Measurements from ENCODE around the gene FLNB.

FLNB gene

DNA sequence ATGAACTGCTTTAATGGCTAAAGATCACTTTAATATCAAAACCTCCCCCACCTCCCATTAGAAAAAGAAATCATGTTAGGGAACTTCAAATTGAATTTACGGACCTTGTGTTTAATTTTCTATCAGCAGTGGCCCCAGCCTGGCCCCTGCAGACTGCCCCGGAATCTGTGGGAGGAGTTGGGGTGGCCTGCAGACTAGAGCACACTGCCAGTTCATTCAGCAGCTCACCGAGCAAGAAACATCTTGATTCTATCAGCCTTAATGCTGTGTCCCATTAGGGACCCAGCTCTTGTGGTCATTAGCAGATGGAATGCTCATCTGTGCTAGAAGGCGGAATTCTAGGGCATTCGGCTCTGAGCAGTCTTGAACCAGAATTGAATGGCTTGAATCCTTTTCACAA, 54.2 kb downstream of the FLNB start:
- no peak overlapping the region for H3K4me3 ChIP-seq (replicated peaks; ENCODE audit: low read depth, low read length)
- DNase-seq (ENCODE audit: extremely low read depth, low read depth), result no peak
- TF ChIP-seq, protein P1, sequence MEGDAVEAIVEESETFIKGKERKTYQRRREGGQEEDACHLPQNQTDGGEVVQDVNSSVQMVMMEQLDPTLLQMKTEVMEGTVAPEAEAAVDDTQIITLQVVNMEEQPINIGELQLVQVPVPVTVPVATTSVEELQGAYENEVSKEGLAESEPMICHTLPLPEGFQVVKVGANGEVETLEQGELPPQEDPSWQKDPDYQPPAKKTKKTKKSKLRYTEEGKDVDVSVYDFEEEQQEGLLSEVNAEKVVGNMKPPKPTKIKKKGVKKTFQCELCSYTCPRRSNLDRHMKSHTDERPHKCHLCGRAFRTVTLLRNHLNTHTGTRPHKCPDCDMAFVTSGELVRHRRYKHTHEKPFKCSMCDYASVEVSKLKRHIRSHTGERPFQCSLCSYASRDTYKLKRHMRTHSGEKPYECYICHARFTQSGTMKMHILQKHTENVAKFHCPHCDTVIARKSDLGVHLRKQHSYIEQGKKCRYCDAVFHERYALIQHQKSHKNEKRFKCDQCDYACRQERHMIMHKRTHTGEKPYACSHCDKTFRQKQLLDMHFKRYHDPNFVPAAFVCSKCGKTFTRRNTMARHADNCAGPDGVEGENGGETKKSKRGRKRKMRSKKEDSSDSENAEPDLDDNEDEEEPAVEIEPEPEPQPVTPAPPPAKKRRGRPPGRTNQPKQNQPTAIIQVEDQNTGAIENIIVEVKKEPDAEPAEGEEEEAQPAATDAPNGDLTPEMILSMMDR (IDR thresholded peaks at IDR 0.05; ENCODE audit: low read depth, low read length, missing control alignments), result no peak

DNA sequence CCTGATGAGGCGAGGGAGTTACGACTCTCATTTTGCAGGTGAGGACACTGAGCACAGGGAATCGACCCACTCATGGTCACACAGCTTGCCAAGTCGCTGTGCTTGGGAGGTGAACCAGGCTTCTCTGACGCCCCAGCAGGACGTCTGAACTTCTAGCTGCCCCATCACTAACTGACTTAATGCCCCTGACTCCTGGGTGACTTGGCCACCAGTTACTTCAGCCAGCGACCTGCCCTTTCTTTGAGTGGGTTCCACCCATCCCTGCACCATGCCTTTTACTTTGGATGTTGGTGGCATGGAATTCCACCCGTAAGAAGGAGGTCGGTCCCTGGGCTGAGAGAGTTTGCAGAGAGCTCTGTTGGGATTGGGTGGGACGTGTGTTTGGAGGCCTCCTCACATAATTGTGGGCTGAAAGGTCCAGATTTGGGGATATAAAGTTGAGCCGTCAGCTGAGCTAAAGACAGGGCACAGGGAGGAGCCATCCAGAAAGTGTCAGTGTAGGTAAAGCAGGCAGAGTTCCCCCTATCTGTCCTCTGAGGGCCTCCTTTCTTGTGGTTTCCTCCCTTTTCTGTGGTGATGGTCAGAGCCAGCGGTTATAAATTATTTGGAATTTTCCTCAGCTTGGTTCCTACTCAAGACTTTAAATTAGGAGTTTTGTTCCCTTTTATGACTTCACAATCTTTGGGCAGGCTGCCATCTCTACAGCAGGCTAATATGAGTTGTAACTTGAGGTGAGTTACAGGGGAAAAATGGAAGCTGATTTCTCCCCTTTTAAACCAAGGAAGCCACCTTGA, 55.0 kb downstream of the FLNB start:
- no peak for DNase-seq (ENCODE audit: extremely low read depth, low read depth)
- H3K4me3 ChIP-seq (replicated peaks; ENCODE audit: low read depth, low read length), result no peak overlapping the region
- TF ChIP-seq, protein P1 (IDR thresholded peaks at IDR 0.05; ENCODE audit: low read depth, low read length, missing control alignments), result no peak

DNA sequence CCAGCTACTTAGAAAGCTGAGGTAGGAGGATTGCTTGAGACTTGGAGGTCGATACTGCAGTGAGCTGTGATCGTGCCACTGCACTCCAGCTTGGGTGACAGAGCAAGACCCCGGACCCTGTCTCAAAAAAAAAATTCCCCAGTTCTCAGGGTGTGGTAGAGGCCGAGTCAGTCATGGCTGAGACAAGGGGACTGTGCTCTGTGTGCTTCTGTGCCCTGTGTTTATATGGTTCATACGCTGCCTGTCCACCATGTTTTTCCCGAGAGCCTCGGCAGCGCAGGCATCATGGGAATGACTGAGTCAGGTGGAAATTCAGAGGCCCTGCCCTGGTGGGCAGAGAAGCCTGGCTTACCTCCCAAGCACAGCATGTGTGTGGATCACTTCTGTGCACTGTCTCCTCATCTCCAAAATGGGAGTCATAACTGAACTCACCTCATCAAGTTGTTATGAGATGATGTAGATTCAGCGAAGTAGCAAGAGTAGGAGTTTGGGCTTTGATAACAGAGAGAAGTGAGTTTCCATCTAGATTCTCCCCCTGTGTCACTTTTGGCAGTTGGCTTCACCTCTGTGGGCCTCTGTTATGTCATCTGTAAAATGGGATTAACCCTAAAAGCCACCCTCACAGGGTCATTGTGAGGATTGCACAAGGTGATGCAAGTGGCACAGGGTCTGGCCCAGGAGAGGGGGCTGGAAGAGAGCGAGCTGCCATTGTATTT, 56.9 kb downstream of the FLNB start:
- TF ChIP-seq, protein P1 (IDR thresholded peaks at IDR 0.05; ENCODE audit: low read depth, low read length, missing control alignments), result no peak
- DNase-seq (ENCODE audit: extremely low read depth, low read depth), result no peak

DNA sequence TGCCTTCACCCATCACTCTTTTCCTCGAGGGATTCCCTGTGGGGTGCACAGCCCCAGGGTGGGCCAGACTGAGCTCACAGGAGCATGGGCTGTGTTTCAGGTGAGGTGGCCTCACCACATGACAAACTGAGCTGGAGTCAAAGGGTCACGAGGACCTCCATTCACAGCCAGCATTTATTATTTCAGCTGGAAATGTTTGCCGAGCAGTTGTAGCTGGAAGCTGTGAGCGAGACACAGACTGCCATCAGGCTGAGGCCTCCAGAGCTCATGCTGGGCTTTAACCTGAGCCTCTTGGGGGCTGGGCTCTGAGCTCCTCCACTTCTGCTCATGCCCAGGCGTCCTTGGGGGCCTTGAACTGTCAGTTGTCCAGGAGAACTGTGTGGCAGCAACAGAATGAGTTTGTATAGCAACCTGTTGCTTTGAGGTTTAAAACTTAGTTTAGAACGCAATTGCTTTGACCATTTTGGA, 57.5 kb downstream of the FLNB start:
- TF ChIP-seq, protein P1 (IDR thresholded peaks at IDR 0.05; ENCODE audit: low read depth, low read length, missing control alignments), result no peak
- DNase-seq (ENCODE audit: extremely low read depth, low read depth), result no peak
- H3K4me3 ChIP-seq (replicated peaks; ENCODE audit: low read depth, low read length), result no peak overlapping the region

More for the DNA sequence above, 56.9 kb downstream of the FLNB start:
- no peak overlapping the region for H3K4me3 ChIP-seq (replicated peaks; ENCODE audit: low read depth, low read length)

DNA sequence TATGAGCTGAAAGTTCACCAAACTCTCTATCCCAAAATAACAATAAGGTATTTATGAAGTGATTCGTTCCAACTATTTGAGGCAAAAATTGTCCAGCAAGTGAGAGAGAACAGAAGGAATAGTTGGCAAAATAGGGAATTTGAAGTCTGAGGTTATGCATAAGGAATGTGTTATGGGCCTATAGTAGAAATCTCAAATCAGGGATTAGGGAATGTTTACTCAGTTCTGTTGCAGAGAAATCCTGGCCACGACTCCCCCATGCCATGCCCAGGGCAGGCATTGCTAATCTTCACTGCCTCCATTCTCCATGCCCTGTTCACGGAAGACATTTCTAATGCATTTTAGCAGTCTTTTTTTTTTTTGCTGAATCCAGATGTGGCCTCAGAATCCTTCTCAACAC, 58.6 kb downstream of the FLNB start:
- H3K4me3 ChIP-seq (replicated peaks; ENCODE audit: low read depth, low read length), result no peak overlapping the region
- TF ChIP-seq, protein P1 (IDR thresholded peaks at IDR 0.05; ENCODE audit: low read depth, low read length, missing control alignments), result no peak
- DNase-seq (ENCODE audit: extremely low read depth, low read depth), result no peak

DNA sequence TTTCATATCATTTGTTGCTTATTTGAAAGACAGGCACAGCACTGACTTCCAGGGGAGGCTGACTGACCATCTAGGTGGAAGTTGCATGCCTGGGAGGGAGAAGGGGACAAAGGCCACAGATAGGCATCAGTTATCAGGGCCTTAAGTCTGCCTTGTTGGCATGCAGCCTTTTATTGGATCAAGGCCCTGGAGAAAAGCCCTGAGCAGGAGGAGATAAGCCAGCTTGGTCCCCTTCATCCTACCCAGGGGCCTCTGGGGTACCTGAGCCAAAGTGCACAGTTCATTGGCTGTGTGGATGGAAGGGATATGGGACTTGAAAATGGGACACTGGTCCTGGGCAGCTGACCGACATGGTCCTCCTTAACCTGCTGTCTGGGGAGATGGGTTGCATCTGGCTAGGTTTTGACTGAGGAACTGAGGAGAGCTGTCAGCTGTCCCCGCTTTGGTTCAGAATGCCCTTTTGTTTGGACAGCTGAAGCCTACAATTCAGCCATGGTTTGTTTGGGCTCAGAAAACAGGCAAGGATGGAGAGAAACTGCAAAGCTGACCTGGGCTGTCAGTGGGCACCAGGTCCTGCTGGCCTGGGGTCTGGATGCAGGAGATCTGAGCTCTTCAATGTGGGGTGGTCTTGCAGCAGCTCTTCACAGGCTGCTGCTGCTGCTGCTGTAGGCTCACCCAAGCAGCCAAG, 60.0 kb downstream of the FLNB start:
- no peak for DNase-seq (ENCODE audit: extremely low read depth, low read depth)

More for the DNA sequence above, 60.0 kb downstream of the FLNB start:
- TF ChIP-seq, protein P1 (IDR thresholded peaks at IDR 0.05; ENCODE audit: low read depth, low read length, missing control alignments), result no peak
- H3K4me3 ChIP-seq (replicated peaks; ENCODE audit: low read depth, low read length), result no peak overlapping the region

Measured in HFF-Myc (cell line).